K562 (cell line): ENCODE data around the gene NOSIP. TPM values are rescaled to one million over a fixed set of nuclear protein-coding genes. Genes with fewer than 3 reads are reported as not detected.

Source experiments
- ATF2 ChIP-seq: sonication (generic); formaldehyde crosslinking; IDR thresholded peaks from 2 replicates; pipeline ENCODE4 v1.8.1; 2022; ENCODE audit warnings: missing genetic modification reagents
- CHD7 ChIP-seq: fragments of 200-600 bp; sonication (generic); IDR thresholded peaks from one replicate; pipeline ENCODE4 v1.6.1; 2012; ENCODE audit warnings: mild to moderate bottlenecking, low read depth, low read length, inconsistent platforms
- MECOM ChIP-seq: fragments of 250-450 bp; sonication (Bioruptor Pico); IDR thresholded peaks from 2 replicates; pipeline ENCODE4 v1.8.0; 2022; ENCODE audit warnings: inconsistent platforms
- ZNF134 ChIP-seq: fragments of 250-450 bp; sonication (Bioruptor Pico); conservative IDR thresholded peaks from 2 replicates; pipeline ENCODE4 v1.4.0; 2020
- ZNF316 ChIP-seq: fragments of 450-650 bp; IDR thresholded peaks from 2 replicates; pipeline ENCODE4 v1.6.1; 2016
- ZNF318 ChIP-seq, 2 experiments: fragments of 450-650 bp; IDR thresholded peaks; 2 replicates each; pipeline ENCODE4 v1.6.1; 2016; ENCODE audit warnings: mild to moderate bottlenecking in 2 of 2, borderline replicate concordance in 1 of 2, low read depth in 1 of 2, moderate library complexity in 1 of 2
- polyA plus RNA-seq, 8 experiments: library from polyadenylated mRNA; depleted of rRNA in 4 of 8; stranded (reverse) in 5 of 8; unstranded in 3 of 8; fragments of >200 nt; fragmentation: Nextera tagmentation in 2 of 8; fragmentation: Illumina TruSeq in 1 of 8; extraction: Ambion mirVana in 2 of 8; extraction: Trizol in 1 of 8; gene quantifications; 2 replicates each; pipeline versions ENCODE4 v1.2.1 to v1.2.3, GENCODE V29; 2011 to 2014; ENCODE audit warnings: inconsistent platforms in 1 of 8, missing spikeins in 1 of 8
- total RNA-seq, 7 experiments: library from RNA; depleted of rRNA in 6 of 7; stranded (reverse); fragments of >200 nt in 6 of 7; fragmentation: Illumina TruSeq in 2 of 7; extraction: Trizol in 2 of 7; gene quantifications; 2 replicates each; pipeline versions ENCODE4 v1.2.1 to v1.2.3, GENCODE V29; 2011 to 2021; ENCODE audit warnings: low replicate concordance in 1 of 7

Gene NOSIP
- total and polyA plus RNA-seq, 9 of the 15 experiments (the other 6 are each of a cell fraction or from before 2014, with no cell fraction given), result 14.4 to 153 (median 79.9) TPM

GRCh38 chr19:49506575-49507105, 73.7 kb downstream of the NOSIP start (continued):
- TF ChIP-seq ZNF318 (IDR thresholded peaks at IDR 0.05; ENCODE audit: borderline replicate concordance in 1 of 2, low read depth in 1 of 2) (no peak), ZNF134 (CRISPR knock-in tag) (no peak), MECOM (CRISPR knock-in tag) (no peak), ATF2 (CRISPR knock-in tag) (no peak), CHD7 (no peak), ZNF316 (0 out of 2 replicates have a peak, but pooled peaks have one; percentile 15)
